Measurements from ENCODE around the gene ARHGAP12.
A peak's percentile ranks its signal among the peaks of the same experiment; 100 is the strongest.

ARHGAP12 gene

DNA sequence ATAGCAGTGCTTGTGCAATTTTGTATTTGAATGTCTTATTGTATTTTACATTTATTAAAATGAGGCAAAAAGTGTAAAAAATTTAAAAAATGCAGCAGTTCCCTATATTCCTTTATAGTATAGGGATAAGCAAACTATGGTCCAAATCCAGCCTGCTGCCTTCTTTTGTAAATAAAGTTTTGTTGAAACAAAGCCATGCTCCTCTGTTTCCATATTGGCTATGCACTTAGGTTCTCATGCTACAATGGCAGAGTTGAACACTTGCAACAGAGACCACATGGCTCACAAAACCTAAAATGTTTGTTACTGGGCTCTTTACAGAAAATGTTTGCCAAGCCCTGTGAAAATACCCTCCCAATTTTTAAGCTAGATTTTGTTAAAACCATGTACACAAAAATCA is 50.1 kb downstream of the ARHGAP12 start:
- H3K4me3 ChIP-seq (ENCODE audit: low read depth, low read length): no peak overlapping the region
- H3K36me3 ChIP-seq (ENCODE audit: control insufficient read depth in 2 of 2, insufficient read depth in 1 of 2, low read length in 2 of 2): no peaks in the 10 kb centered on the region
- no peaks in the 10 kb centered on the region for H3K9me3 ChIP-seq (ENCODE audit: control insufficient read depth, insufficient read depth, low read depth, low read length)
- CTCF ChIA-PET: interaction anchor here (0.7 to 2.4 kb wide), 2 partner anchors 17 to 793 kb away, joined by 3 to 11 read pairs; no protein-coding TSS in a partner anchor
- H3K27ac ChIP-seq (ENCODE audit: extremely low read depth, low read depth, low read length): no peak overlapping the region
- H3K4me1 ChIP-seq (ENCODE audit: control insufficient read depth, insufficient read depth, low read length): 0 out of 2 replicates have a peak, but pooled peaks cover 4% of the 10 kb centered on the region
- no peak for TF ChIP-seq MYNN (tag by site-specific recombination; IDR thresholded peaks at IDR 0.05; ENCODE audit: borderline replicate concordance)
- no peak for TF ChIP-seq ZNF2 (tag by site-specific recombination; IDR thresholded peaks at IDR 0.05)
- TF ChIP-seq ZNF26 (tag by site-specific recombination; IDR thresholded peaks at IDR 0.05): no peak
- TF ChIP-seq MZF1 (tag by site-specific recombination; IDR thresholded peaks at IDR 0.05; ENCODE audit: borderline replicate concordance): no peak
- POLR2A ChIA-PET: no interaction called here

DNA sequence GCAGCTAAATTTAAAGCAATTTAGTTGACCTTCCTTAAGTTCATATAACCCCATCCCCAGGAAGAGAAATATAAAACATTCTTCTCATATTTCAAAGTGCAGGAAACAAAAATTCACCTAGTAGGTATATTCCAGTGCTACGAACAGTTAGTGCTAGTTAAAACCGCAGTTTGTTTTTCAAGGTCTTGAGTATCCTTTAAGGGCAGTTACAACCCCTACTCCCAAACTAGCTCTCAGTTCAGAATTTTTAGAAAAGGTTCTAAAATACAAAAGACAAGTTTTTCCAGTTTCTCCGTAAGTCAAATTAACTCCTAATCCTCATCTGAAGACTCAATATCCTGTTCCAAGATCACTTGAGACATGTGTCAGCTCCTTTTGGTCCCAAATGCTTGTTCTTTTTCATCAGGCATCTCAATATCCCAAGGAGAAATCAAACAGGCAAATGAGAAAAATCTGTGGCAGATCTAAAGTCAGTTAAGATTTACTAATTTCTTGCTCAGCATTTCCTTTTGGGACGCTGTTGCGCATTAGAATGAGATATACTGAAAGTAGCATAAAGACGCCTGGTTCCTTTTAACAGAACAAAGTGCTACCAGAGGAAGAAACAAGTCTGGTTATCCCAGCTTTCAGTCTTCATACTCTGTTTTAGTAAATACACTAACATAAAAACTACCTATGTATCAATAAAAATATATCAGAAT is 51.8 kb downstream of the ARHGAP12 start:
- no peaks in the 10 kb centered on the region for H3K9me3 ChIP-seq (ENCODE audit: control insufficient read depth, insufficient read depth, low read depth, low read length)
- no peak overlapping the region for H3K4me3 ChIP-seq (ENCODE audit: low read depth, low read length)
- H3K36me3 ChIP-seq (ENCODE audit: control insufficient read depth in 2 of 2, insufficient read depth in 1 of 2, low read length in 2 of 2): no peaks in the 10 kb centered on the region
- no peak overlapping the region for H3K27ac ChIP-seq (ENCODE audit: extremely low read depth, low read depth, low read length)
- ChIA-PET POLR2A (no interaction called here), CTCF (interaction anchor here (0.7 to 2.4 kb wide), 2 partner anchors 15 to 312 kb away, joined by 3 to 11 read pairs; no protein-coding TSS in a partner anchor)
- TF ChIP-seq PBX3 (CRISPR knock-in tag; IDR thresholded peaks at IDR 0.05): no peak
- TF ChIP-seq ZNF175 (tag by site-specific recombination; IDR thresholded peaks at IDR 0.05): no peak
- no peak for TF ChIP-seq HOXA7 (CRISPR knock-in tag; IDR thresholded peaks at IDR 0.05; ENCODE audit: borderline replicate concordance)
- TF ChIP-seq ZNF248 (tag by site-specific recombination; IDR thresholded peaks at IDR 0.05): no peak
- no peak for TF ChIP-seq ZNF777 (tag by site-specific recombination; IDR thresholded peaks at IDR 0.05; ENCODE audit: borderline replicate concordance)
- no peak for TF ChIP-seq ZNF571 (tag by site-specific recombination; IDR thresholded peaks at IDR 0.05)
- TF ChIP-seq ZNF341 (tag by site-specific recombination; IDR thresholded peaks at IDR 0.05; ENCODE audit: low read depth): no peak
- TF ChIP-seq, protein P1, sequence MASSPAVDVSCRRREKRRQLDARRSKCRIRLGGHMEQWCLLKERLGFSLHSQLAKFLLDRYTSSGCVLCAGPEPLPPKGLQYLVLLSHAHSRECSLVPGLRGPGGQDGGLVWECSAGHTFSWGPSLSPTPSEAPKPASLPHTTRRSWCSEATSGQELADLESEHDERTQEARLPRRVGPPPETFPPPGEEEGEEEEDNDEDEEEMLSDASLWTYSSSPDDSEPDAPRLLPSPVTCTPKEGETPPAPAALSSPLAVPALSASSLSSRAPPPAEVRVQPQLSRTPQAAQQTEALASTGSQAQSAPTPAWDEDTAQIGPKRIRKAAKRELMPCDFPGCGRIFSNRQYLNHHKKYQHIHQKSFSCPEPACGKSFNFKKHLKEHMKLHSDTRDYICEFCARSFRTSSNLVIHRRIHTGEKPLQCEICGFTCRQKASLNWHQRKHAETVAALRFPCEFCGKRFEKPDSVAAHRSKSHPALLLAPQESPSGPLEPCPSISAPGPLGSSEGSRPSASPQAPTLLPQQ (tag by site-specific recombination; IDR thresholded peaks at IDR 0.05): no peak
- 0 out of 2 replicates have a peak, but pooled peaks cover 4% of the 10 kb centered on the region for H3K4me1 ChIP-seq (ENCODE audit: control insufficient read depth, insufficient read depth, low read length)

GRCh38 chr10:31875608-31876007 is 53.0 kb downstream of the ARHGAP12 start:
- Histone ChIP-seq H3K4me3 (ENCODE audit: low read depth, low read length) (no peak overlapping the region), H3K27ac (ENCODE audit: extremely low read depth, low read depth, low read length) (no peak overlapping the region), H3K9me3 (ENCODE audit: control insufficient read depth, insufficient read depth, low read depth, low read length) (no peaks in the 10 kb centered on the region), H3K4me1 (ENCODE audit: control insufficient read depth, insufficient read depth, low read length) (0 out of 2 replicates have a peak, but pooled peaks cover 4% of the 10 kb centered on the region), H3K36me3 (ENCODE audit: control insufficient read depth in 2 of 2, insufficient read depth in 1 of 2, low read length in 2 of 2) (no peaks in the 10 kb centered on the region)
- no peak for TF ChIP-seq ZNF394 (tag by site-specific recombination; IDR thresholded peaks at IDR 0.05; ENCODE audit: borderline replicate concordance)
- TF ChIP-seq ZEB2 (tag by site-specific recombination; IDR thresholded peaks at IDR 0.05): no peak
- TF ChIP-seq ZNF354C (tag by site-specific recombination; IDR thresholded peaks at IDR 0.05; ENCODE audit: borderline replicate concordance, low read depth): no peak
- no peak for TF ChIP-seq ZNF280C (tag by site-specific recombination; IDR thresholded peaks at IDR 0.05)
- no peak for TF ChIP-seq ZNF184 (tag by site-specific recombination; IDR thresholded peaks at IDR 0.05)
- TF ChIP-seq ZNF146 (tag by site-specific recombination; IDR thresholded peaks at IDR 0.05): peak; percentile 26; the same call in 1 of the 2 replicates
- TF ChIP-seq SETDB1 (IDR thresholded peaks at IDR 0.05; ENCODE audit: insufficient read length, low read length): no peak
- TF ChIP-seq ZNF677 (tag by site-specific recombination; IDR thresholded peaks at IDR 0.05): no peak
- TF ChIP-seq, protein P2, sequence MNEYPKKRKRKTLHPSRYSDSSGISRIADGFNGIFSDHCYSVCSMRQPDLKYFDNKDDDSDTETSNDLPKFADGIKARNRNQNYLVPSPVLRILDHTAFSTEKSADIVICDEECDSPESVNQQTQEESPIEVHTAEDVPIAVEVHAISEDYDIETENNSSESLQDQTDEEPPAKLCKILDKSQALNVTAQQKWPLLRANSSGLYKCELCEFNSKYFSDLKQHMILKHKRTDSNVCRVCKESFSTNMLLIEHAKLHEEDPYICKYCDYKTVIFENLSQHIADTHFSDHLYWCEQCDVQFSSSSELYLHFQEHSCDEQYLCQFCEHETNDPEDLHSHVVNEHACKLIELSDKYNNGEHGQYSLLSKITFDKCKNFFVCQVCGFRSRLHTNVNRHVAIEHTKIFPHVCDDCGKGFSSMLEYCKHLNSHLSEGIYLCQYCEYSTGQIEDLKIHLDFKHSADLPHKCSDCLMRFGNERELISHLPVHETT (tag by site-specific recombination; IDR thresholded peaks at IDR 0.05): no peak
- ChIA-PET POLR2A (no interaction called here), CTCF (no interaction called here)
